ENCODE data around the gene IL17A. TPM values are rescaled to one million over a fixed set of nuclear protein-coding genes. Genes with fewer than 3 reads are reported as not detected.
A peak's percentile ranks its signal among the peaks of the same experiment; 100 is the strongest.

IL17A gene
- total RNA-seq, 4 donors from 2014 or later = not detected

DNA sequence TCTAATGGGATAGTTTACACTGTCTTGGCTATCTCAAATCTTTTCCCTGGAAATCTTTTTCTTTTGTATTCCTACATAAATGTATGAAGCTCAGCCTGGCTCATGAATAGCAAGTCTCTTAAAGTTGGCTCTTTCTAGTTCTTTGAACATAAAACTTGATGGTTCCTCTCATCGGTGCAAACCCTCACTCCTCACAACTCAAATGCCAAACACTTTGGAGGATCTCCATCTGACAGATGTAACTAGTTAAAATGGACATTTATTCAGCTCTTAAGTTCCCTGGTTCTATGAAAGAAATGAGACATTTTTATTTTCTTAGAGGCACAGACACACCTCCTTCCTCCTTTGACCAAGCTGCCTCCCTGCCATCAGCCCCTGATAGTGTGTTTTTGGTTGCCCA lies 43.6 kb upstream of the IL17A start:
- intact Hi-C loops (cut with DNase I) = no loop called here

DNA sequence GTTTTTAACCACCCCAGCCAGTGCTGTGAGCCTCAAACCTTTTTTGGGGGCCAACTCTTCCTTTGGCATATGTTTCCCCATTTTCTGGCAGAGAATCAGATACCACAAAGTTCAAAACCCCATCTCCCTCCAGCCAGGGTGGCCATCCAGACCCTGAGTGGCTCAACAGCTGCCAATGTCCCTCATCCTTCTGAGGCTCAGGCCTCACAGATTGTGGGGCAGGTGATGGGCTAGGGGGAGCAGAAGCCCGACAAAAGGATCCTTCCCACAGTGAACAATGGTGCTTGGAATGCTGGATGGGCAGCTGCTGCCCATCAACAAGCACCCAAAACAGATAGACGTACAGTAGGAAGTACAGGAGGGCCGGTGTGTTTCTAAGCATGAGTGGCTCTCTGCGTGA lies 42.6 kb upstream of the IL17A start:
- Histone ChIP-seq H3K4me3 (no peak overlapping the region), H3K36me3 (no peaks in the 10 kb centered on the region), H3K27ac (replicated peaks in 1 of 4) (no peak overlapping the region), H3K27me3 (no peaks in the 10 kb centered on the region), H3K4me1 (peaks cover 0 to 16% (median 16%) of the 10 kb centered on the region in 4 donors), H3K9me3 (no peaks in the 10 kb centered on the region)
- TF ChIP-seq EP300 (IDR thresholded peaks at IDR 0.05) = no peak
- no peak for TF ChIP-seq POLR2A (IDR thresholded peaks at IDR 0.05; ENCODE audit: low read depth)
- no peak for TF ChIP-seq POLR2AphosphoS5 (IDR thresholded peaks at IDR 0.05)
- TF ChIP-seq, protein P1, sequence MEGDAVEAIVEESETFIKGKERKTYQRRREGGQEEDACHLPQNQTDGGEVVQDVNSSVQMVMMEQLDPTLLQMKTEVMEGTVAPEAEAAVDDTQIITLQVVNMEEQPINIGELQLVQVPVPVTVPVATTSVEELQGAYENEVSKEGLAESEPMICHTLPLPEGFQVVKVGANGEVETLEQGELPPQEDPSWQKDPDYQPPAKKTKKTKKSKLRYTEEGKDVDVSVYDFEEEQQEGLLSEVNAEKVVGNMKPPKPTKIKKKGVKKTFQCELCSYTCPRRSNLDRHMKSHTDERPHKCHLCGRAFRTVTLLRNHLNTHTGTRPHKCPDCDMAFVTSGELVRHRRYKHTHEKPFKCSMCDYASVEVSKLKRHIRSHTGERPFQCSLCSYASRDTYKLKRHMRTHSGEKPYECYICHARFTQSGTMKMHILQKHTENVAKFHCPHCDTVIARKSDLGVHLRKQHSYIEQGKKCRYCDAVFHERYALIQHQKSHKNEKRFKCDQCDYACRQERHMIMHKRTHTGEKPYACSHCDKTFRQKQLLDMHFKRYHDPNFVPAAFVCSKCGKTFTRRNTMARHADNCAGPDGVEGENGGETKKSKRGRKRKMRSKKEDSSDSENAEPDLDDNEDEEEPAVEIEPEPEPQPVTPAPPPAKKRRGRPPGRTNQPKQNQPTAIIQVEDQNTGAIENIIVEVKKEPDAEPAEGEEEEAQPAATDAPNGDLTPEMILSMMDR (IDR thresholded peaks at IDR 0.05) = no peak
- peak; percentile 66 for DNase-seq (ENCODE audit: extremely low spot score)
- intact Hi-C loops (cut with DNase I) = no loop called here
- WGBS = 89% methylated on average over 4 of the region's 4 CpGs

More for the DNA sequence above, 43.6 kb upstream of the IL17A start:
- no peaks in the 10 kb centered on the region for H3K27me3 ChIP-seq
- H3K36me3 ChIP-seq = no peaks in the 10 kb centered on the region
- H3K27ac ChIP-seq (replicated peaks in 1 of 4) = no peak overlapping the region
- no peak overlapping the region for H3K4me3 ChIP-seq
- no peak for TF ChIP-seq POLR2AphosphoS5 (IDR thresholded peaks at IDR 0.05)
- no peak for TF ChIP-seq EP300 (IDR thresholded peaks at IDR 0.05)
- no peak for TF ChIP-seq POLR2A (IDR thresholded peaks at IDR 0.05; ENCODE audit: low read depth)
- TF ChIP-seq, protein P1 (IDR thresholded peaks at IDR 0.05) = no peak
- no peak for DNase-seq (ENCODE audit: extremely low spot score)
- peaks cover 0 to 16% (median 16%) of the 10 kb centered on the region in 4 donors for H3K4me1 ChIP-seq
- H3K9me3 ChIP-seq = no peaks in the 10 kb centered on the region
- 78% methylated on average over 1 of the region's 1 CpG for WGBS

DNA sequence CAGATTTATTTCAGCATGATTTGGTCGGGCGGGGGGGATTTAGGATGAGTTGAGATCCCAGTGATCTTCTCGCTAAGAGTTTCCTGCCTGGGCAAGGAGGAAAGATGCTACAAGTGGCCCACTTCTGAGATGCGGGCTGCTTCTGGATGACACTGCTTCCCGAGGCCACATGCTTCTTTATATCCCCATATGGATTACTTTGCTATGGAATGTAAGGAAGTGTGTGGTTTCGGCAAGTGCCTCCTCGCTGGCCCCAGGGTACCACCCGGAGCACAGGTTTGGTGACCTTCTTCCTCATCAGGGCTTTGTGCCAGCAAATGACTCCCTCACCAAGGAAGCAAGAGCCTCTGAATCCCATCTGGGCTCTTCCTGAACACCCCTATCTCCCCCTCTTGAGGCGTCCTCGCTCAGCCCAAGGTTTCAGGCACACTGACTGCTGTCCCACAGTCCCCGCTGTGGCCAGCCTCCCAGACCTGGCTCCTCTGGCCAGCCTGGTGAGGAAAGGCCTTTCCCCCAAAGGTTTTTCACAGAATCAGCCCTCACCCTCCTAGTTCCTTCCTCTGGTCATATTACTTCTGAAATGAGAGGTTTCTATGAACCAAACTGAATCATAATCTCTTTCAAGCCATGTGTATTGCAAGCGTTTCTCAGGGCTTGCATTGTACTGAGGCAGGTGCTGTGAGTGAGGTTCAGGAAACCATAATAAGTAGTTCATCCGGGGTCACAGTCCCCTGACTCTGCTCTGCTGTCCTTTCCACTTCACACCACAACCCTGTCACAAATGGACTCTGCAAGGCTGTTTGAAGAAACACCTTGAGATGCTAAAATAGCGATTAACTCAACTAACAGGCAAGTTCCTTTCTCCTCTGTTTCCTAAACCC lies 41.7 kb upstream of the IL17A start:
- DNase-seq (ENCODE audit: extremely low spot score) = peak; percentile 74
- intact Hi-C loops (cut with DNase I) = no loop called here
- Histone ChIP-seq H3K4me1 (peaks cover 0 to 13% (median 12%) of the 10 kb centered on the region in 4 donors), H3K9me3 (no peaks in the 10 kb centered on the region), H3K4me3 (no peak overlapping the region), H3K27me3 (no peaks in the 10 kb centered on the region), H3K36me3 (no peaks in the 10 kb centered on the region), H3K27ac (replicated peaks in 1 of 4) (no peak overlapping the region)
- WGBS = 84% methylated on average over 14 of the region's 14 CpGs
- TF ChIP-seq POLR2AphosphoS5 (IDR thresholded peaks at IDR 0.05) (no peak), EP300 (IDR thresholded peaks at IDR 0.05) (no peak), POLR2A (IDR thresholded peaks at IDR 0.05; ENCODE audit: low read depth) (no peak)
- TF ChIP-seq, protein P1 (IDR thresholded peaks at IDR 0.05) = no peak

DNA sequence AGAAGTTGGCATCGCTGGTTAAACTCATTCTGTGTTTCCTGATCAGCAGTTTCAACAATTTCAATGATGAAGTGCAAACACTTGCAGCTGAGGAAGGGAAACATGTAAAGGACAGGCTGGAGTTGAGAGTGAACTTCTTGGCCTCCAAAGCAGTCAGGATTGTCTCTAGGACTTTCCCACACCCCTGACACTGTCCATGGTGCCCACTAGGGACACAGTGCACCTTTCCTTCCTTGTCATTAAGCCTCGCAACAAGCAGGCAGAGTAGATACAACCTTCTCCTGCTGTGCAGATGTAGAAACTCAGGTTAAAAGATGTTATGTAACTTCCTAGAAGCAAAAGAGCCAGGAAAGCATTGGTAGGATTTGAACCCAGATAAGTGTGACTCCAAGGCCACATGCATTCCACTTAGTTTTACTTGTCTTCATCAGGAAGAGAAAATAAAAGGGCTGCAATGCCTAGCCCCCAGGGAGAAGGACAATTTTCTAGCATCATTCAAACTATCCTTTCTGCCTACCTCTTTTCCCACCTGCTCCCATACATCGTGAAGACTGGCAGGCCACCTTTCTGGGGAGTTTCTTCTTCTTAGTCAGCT lies 39.2 kb upstream of the IL17A start:
- Histone ChIP-seq H3K27ac (replicated peaks in 1 of 4) (no peak overlapping the region), H3K27me3 (no peaks in the 10 kb centered on the region), H3K4me1 (no peaks in the 10 kb centered on the region), H3K9me3 (no peaks in the 10 kb centered on the region), H3K36me3 (no peaks in the 10 kb centered on the region), H3K4me3 (no peak overlapping the region)
- 98% methylated on average over 3 of the region's 3 CpGs for WGBS
- intact Hi-C loops (cut with DNase I) = no loop called here
- TF ChIP-seq POLR2AphosphoS5 (IDR thresholded peaks at IDR 0.05) = no peak
- TF ChIP-seq EP300 (IDR thresholded peaks at IDR 0.05) = no peak
- TF ChIP-seq, protein P1 (IDR thresholded peaks at IDR 0.05) = no peak
- TF ChIP-seq POLR2A (IDR thresholded peaks at IDR 0.05; ENCODE audit: low read depth) = no peak
- DNase-seq (ENCODE audit: extremely low spot score) = peak; percentile 57

All from esophagus muscularis mucosa (tissue), 4 donors.